Central memory CD4-positive, alpha-beta T cell (primary cell): ENCODE results near the gene APCS.

Source experiments
- DNase-seq: peaks from one replicate; pipeline ENCODE4 v3.0.0; 2022
- total RNA-seq, 3 experiments: gene quantifications; one replicate each; lab custom pipeline; 2026; lab: John Stamatoyannopoulos, UW

Gene APCS
- total RNA-seq = 0 reads per million in 3 experiments

GRCh38 chr1:159587461-159587951 lies at the start of gene APCS:
Gene APCS (plus strand): TSS chr1:159587826. CDS start chr1:159587922, 96 bp downstream.
- no peak for DNase-seq

GRCh38 chr1:159548126-159548525 lies 39.5 kb upstream of the APCS start:
- no peak for DNase-seq

GRCh38 chr1:159554261-159554660 lies 33.4 kb upstream of the APCS start:
- DNase-seq = no peak

GRCh38 chr1:159554696-159555095 lies 32.9 kb upstream of the APCS start:
- no peak for DNase-seq

GRCh38 chr1:159556931-159557369 lies 30.7 kb upstream of the APCS start:
- DNase-seq = no peak

GRCh38 chr1:159560599-159560998 lies 27.0 kb upstream of the APCS start:
- DNase-seq = no peak

GRCh38 chr1:159561497-159561896 lies 26.1 kb upstream of the APCS start:
- DNase-seq = no peak

- no peak for DNase-seq
Observed at GRCh38 chr1:159562680-159563079, 24.9 kb upstream of the APCS start.

- no peak for DNase-seq
Observed at GRCh38 chr1:159577446-159577845, 10.2 kb upstream of the APCS start.

- no peak for DNase-seq
Observed at GRCh38 chr1:159580340-159580739, 7.3 kb upstream of the APCS start.

GRCh38 chr1:159581422-159581821 lies 6.2 kb upstream of the APCS start:
- no peak for DNase-seq

GRCh38 chr1:159584536-159584935 lies 3.1 kb upstream of the APCS start:
- DNase-seq = no peak

GRCh38 chr1:159591981-159592380 lies 4.4 kb downstream of the APCS start:
- DNase-seq = no peak

GRCh38 chr1:159594625-159595405 lies 7.2 kb downstream of the APCS start:
- no peak for DNase-seq

- DNase-seq = no peak
Observed at GRCh38 chr1:159598196-159598595, 10.6 kb downstream of the APCS start.

- DNase-seq = no peak
Observed at GRCh38 chr1:159600894-159601293, 13.3 kb downstream of the APCS start.

GRCh38 chr1:159602501-159602999 lies 14.9 kb downstream of the APCS start:
- no peak for DNase-seq

GRCh38 chr1:159612211-159612885 lies 24.7 kb downstream of the APCS start:
- DNase-seq = no peak

- no peak for DNase-seq
Observed at GRCh38 chr1:159632922-159633321, 45.3 kb downstream of the APCS start.
